Suppressor macrophage treated with lipopolysaccharide for 4 hours (primary cell): Measurements from ENCODE around the gene PARD6A.
A peak's percentile ranks its signal among the peaks of the same experiment; 100 is the strongest.

Experiments
- DNase-seq: peaks from one replicate; pipeline ENCODE4 v3.0.0-alpha.2; 2020

PARD6A gene

DNA sequence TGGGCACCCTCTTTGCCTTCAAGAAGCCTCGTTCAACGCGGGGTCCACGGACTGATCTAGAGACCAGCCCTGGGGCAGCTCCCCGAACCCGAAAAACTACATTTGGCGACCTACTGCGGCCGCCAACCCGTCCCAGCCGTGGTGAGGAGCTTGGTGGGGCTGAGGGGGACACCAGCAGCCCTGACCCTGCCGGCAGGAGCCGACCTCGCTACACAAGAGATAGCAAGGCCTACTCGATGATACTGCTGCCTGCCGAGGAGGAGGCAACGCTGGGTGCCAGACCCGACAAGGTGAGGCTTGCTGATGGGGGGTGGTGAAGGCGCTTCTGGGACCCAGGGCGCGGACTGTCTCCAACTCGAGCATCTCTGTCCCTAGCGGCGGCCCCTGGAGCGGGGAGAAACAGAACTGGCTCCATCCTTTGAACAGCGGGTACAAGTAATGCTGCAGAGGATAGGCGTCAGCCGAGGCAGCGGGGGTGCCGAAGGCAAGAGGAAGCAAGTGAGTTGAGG lies 6.3 kb upstream of the PARD6A start:
- DNase-seq: no peak

DNA sequence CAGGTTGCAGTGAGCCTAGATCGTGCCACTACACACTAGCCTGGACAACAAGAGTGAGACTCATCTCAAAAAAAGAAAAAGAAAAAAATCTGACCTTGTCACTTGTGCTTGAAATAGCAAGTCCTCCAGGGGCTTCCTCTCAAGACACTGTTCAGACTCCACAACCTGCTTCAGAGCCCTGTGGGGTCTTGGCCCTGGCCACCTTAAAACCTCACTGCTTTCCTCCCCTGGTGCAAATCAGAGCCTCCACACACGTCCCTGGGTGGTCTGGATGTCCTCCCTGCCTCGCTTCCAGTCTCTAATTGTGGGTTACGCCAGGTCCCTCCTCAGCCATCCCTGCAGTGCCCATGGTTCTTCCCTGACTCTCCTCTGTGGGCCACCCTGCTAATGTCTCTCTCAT lies 5.4 kb upstream of the PARD6A start:
- no peak for DNase-seq

DNA sequence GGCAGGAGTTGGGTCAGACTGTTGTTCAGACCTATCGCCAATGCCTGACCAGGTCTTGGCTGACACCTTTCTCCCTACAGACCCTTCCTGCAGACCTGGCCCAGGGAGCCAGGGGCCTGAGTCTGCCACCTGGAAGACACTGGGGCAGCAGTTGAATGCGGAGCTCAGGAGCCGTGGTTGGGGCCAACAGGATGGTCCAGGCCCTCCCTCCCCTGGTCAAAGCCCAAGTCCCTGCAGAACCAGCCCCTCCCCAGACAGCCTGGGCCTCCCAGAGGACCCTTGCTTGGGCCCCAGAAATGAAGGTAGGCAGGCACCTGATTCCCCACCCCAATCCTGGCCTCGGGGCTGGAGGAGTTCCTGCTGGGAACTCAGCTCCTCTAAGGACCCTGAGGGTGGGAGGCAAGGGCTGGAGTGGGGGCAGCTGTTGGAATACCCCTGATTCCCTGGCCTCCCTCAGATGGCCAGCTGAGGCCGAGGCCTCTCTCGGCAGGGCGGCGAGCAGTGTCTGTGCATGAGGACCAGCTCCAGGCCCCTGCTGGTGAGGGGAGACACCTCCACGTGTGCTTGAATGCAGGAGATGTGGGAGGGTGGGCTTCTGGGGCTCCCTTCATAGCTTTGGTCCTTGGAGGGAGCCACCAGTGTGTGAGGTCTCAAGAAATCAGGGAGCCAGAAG lies 4.3 kb upstream of the PARD6A start:
- no peak for DNase-seq

DNA sequence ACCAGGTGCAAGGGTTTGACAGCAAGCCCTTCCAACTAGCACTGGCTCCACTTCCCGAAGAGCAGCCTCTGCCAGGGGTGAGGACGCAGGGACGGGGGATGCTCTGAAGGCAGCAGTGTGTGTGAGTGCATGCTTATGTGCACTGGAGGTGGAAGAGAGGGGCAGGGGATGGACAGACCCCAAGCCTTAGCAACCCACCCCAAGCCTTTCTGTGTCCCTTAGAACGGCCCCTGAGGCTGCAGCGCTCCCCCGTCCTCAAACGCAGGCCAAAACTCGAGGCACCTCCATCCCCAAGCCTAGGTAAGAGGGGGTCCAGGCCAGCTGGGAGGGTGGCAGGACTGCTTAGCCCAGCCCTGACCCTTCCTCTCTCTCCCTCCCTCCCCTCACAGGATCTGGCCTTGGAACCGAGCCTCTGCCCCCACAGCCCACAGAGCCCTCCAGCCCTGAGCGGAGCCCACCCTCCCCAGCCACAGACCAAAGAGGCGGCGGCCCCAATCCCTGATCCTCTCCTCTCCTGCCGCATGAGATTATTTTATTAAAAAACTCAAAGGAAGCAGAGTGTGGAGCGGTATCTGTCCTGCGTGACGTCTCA lies 3.6 kb upstream of the PARD6A start:
- no peak for DNase-seq

DNA sequence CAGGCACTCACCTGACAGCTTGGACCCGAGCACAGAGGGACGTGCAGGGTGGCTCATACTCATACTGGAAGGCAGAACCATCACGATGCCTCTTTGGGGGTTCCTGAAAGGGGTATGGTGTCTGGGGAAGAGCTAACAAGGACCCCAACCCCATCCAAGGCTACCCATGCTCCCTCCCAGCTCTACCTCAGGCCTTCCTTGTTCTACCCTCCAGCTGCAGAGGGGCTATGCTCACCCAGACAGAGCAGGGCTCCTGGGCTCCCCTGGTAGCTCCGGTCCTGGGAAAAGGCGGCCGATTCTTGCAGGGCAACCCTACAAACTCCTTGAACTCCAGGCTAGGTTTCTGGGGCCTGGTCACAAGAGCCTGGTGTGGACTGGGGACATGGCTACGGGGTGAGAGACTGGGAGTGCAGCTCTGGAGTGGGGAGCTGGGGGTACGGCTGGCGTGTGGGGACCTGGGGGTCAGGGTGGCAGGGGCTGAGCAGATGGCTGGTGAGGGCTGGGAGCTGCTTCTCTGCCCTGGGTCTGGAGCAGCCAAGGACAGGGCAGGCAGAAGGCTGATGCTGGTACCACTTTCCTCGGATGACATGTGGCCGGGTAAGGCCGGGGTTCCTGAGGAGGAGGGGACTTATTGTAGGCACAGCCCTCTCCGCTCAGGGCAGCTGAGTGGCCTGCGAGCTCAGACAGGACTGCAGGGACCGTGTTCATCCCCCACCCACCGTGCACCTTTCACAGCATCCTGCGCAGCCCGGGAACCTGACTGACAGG lies 2.8 kb upstream of the PARD6A start:
- DNase-seq: no peak

DNA sequence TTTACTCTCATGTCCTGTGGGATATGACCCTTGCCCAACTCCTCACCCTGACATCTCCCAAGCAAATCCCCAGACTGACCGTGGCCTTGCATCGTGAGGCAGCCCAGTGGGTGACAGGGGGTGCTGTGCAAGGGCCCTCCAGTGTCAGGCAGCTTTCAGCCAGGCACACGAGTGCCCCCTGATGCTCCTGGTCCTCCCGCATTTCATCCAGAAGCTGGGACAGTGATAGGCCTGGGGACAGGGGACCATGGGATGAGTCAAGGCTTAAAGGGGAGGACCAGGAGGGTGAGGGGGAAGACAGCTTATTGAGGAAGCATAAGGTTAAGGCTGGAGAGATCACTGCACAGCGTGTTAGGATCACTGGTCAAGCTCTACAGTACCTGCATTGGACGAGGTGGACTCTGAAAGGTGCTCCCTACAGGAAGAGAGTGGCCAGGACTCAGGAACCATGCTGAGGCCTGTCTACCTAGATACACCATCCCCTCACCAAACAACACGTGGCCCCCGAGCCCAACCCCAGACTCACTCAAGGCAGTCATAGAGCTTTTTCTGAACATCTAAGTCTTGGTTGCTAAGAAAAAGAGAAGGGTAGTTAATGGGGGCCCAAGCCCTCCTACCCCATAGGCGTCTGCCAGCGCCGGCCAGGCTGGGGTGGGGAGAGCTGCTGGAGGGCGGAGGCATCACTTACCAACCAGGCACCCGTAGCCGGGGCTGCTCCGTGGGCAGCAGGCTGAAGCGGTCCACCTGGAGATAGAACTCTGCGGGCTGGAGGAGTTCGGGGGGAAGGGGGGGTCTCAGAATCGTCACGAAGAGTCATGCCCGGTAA lies 1.7 kb upstream of the PARD6A start:
- no peak for DNase-seq

DNA sequence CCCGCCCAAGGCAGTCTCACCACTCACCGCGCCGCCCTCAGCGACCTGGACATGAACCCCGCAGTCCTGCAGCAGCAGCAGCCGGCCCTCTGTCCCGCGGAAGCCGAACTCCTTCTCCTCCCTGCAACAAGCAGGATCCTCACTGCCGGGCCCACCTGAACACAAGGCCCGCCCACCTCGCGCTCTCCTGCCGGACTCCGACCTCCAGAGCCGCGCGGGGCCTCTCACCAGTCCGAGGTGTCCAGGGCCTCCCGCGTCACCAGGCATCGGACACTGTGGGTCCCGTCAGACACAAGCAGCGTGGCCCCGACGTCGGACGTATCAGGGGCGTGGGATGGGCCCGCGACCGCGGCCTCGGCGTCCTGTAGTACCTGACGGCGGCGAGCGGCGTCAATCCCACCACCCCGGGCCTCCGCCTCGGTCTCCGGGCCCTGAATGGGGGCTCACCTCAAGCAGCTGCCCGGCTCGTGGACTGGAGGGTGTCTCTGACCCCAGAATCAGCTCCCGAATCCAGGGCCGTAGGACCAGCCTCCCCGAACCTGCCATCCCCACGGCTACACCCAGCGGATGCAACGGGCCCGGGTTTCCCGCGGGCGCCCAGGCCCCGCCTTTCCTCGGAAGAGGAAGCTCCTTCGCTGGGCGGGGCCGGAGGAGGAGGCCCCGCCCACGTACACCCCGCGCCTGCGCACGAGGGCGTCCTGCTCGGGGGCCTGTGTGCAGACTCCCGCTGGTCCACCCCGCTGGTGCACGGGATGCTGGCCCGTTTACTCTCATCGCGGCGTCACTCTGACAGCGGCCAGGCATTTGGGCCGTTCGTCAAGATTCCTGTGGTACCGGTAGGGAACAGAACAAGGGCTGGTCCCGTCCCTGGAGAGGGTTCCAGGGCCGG lies 841 bp upstream of the PARD6A start, which contains the start of gene ACD:
Gene ACD, minus strand, starts transcription at position 586 of the 889 bp plus-strand sequence. Its CDS starts 40 bp downstream, at position 546.
- DNase-seq: peak; percentile 98

DNA sequence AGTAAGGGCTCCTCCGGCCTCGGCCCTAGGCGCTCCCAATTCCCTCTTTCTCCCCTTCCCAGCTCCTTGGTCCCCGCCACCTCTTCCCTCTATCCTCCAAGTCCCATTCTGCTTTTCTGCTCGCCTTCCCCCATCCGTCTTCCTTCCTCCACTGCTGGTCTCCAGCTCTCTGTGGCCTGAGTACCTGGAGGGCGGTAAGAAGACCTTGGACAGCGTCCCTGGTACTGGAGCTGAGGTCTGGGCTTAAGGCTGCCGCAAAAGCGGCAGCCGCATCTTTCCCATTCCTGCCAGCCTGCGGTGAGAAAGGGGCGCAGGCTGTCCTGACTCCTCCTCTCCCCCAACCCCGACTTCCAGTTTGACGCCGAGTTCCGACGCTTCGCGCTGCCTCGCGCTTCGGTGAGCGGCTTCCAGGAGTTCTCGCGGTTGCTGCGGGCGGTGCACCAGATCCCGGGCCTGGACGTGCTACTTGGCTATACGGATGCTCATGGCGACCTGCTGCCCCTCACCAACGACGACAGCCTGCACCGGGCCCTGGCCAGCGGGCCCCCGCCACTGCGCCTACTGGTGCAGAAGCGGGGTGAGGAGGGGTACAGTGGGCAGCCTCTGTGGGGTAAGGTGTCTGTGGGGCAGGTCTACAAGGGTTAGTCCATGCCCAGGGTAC lies 471 bp downstream of the PARD6A start:
- no peak for DNase-seq

DNA sequence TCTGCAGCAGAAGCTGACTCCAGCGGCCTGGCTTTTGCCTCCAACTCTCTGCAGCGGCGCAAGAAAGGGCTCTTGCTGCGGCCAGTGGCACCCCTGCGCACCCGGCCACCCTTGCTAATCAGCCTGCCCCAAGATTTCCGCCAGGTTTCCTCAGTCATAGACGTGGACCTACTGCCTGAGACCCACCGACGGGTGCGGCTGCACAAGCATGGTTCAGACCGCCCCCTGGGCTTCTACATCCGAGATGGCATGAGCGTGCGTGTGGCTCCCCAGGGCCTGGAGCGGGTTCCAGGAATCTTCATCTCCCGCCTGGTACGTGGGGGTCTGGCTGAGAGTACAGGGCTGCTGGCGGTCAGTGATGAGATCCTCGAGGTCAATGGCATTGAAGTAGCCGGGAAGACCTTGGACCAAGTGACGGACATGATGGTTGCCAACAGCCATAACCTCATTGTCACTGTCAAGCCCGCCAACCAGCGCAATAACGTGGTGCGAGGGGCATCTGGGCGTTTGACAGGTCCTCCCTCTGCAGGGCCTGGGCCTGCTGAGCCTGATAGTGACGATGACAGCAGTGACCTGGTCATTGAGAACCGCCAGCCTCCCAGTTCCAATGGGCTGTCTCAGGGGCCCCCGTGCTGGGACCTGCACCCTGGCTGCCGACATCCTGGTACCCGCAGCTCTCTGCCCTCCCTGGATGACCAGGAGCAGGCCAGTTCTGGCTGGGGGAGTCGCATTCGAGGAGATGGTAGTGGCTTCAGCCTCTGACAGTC lies 1.3 kb downstream of the PARD6A start:
- DNase-seq: no peak

DNA sequence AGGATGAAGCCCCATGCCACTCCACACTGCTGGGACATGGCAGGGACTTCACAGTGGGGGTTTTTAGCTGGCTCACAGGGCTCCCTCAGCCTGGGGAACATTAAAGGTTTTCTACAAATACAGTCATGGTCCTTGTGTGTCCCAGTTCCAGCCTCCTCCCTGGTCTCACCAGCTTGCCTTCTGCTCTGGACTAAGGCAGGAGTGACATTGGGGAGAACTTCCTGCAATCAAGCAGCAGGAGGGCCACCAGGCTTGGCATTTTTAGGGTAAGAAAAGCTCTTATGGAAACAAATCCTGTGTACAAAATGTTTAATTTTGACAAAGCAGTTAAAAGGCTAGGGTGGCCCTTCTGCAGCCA lies 1.9 kb downstream of the PARD6A start:
- no peak for DNase-seq

DNA sequence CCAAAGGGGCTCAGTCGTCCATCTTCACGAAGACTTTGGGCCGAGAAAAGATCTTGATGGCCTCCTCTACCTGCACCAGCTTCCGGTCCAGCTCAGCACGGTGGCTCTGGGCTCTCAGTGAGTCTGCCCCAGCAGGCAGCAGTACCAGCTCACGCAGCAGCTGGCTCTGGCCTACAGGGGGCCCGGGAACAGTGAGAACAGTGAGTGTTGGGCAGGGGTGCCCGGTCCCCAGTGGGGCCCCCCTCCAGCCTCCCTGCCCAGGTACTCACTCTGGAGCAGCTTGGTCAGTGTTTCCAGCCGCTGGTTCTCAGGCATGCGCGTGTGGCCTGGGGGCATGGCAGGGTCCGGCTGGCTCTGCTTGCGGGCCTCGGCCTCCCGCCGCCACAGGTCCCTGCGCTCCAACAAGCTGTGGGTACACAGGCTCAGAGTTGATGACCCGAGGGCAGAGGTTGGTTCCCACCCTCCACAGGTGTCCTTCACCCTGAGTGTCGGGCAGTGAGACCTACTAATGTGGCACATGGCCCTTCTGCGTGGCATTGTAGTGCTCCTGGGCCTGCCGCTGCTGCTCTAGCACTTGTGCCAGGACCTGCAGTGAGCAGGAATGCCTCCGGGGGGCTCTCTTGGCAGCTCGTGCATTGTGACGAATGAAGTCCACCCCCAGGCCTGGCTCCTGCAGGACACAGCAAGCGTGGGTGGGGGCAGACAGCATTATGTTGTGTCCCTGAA lies 2.6 kb downstream of the PARD6A start:
- peak; percentile 42 for DNase-seq

DNA sequence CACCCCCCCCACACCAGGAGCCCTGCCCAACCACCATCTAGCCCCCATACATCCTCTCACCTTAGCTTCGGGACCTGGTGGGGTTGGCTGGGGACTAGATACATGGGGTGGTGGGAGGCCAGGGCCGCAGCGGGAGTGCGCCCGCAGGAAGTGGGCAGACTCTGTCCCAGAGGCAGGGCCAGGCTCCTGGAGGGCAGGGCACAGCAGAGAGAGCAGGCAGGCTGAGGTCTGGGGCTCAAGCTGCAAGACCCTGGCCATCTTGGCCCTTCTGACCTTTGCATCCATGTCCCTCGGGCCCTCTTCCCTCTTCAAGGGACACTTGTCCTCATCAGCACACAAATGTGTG lies 3.1 kb downstream of the PARD6A start:
- no peak for DNase-seq

DNA sequence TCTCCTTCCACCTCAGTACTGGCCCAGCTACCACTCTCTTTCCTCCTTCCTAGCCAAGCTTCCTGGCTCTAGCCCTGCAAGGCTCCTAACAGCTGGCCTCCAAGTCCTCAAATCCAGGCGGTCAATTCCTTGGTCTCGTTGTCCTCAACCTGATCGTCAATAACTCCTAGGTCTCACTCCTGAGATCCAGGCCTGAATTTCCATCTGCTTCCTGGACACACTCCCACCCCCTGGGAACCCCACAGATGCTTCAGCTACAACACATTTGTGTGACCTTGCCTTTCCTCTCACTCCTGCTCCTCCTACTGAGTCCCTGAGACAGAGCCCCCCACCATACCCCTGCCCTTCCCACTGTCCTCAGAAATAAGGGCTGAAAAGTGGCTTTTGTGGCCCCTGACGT lies 3.5 kb downstream of the PARD6A start:
- no peak for DNase-seq

DNA sequence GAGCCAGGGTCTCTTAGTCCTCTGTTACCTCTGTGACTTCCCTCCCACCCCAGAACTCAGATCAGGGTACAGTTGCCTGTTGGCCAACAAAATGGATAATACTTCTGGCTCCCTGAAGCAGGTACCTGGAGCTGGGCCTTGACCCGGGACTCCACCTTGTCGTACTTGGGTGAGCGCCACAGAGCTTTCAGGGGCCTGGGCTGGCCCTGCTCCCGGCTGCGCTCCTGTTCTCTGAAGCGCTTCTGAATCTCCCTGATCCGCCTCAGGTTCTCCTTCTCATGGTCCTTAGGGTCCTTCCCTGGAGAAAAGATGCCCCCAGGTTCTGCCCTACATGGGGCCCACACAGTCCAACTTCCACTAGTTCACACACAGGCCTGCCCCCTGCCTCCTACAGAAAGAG lies 4.1 kb downstream of the PARD6A start:
- no peak for DNase-seq

DNA sequence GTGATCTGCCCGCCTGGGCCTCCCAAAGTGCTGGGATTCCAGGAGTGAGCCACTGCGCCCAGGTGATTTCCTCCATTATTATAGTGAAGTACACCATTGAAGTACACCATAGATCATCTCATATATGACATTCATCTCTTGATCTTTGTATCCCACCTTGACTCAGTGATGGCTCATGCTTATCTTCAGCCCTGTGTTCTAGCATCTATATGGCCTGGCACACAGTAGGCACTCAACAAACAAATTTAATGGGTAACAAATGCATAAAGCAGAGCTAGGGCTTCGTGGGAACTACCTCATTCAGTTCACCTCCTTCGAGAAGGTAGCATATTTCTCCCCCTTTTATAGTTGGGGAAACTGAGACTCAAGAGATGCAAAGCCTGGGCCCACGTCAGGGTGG lies 4.8 kb downstream of the PARD6A start:
- no peak for DNase-seq

DNA sequence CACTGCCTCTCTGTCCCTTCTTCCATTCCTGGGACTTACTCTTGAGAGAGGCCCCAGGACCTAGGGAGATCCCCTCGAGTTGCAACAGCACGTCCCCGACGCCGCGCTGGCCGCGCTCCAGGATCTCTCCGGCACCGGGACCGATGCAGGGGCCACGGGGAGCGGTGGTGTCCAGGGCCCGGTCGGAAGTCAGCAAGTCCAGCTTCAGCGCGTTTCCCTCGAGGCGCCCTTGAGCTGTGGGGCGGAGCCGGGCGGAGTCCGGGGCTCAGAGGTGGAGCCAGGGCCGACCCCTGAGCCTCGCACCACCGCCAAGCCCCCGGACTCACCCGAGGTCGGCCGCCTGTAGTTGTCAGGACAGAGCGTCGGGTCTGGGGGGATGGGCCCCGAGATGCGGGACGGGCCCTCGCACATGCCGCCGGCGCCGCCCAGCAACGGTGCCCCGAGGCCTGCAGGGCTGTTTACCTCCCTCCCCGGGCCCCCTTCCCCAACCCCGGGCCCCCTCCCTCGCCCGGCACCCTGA lies 5.3 kb downstream of the PARD6A start:
- peak; percentile 23 for DNase-seq

DNA sequence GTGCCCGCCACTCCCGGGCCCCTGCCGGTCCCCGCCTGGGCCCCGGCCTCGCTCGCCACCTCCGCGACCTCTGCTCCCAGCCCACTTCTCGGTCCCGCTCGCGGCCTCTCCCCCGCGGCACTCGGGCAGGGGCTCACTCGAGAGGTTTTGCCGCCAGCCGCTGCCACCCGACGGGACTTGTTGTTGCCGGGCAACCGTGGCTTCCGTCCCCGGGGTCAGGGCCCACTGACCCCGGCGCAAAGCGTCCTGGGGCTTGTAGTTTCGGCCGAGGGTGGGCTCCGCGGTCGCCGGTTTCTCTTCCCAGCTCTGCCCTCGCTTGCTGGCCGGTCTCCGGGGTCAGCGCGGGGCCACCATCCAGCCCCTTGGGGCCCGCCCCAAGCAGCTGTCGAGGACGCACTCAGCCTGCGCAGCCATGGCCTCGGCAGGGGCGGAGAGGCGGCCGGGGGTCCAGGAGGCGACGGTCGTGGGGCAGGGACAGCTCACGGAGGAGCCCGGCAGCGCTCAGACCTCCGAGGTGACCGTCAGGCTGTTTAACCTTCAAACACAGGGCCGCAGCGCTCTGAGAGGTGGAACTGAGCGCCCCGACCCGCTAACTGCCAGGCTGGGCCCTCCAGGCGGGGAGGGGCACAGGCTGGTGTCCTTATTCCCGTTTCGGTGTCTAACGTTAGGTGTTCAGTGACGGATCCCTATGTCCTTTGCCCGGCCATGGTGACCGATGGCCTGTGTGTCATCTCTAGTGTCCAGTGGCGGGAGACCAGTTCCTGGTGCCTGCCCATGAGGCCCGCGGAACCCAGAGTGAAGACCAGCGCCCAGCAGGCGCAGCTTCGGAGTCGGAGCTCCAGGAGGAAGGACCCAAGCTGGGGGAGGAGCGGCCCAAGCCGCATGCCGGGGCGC lies 6.0 kb downstream of the PARD6A start, which contains the start of the genes C16orf86 and ENKD1:
Gene C16orf86, plus strand, starts transcription at position 256 of the 894 bp plus-strand sequence. Its CDS starts 157 bp downstream, at position 413.
Gene ENKD1, minus strand, starts transcription at position 192 of the 894 bp plus-strand sequence. CDS start 308 bp downstream, outside the sequence.
- peak; percentile 88 for DNase-seq

DNA sequence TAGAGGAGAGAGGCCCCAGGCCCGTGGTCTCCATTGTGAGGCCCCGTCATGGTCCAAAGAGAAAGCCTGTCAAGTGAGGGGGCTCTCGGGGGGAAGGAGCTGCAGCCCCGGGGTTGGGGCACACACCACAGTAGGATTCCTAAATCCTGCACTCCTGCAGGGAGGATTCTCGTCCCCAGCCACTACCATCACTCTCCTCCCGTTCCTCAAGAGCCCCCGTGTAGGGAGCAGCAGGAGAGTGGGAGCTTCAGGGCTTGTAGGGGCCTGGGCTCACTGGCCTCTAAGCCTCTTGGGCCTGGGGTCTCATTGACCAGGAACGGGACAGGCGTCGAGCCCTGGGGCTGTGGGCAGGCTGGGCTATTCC lies 6.7 kb downstream of the PARD6A start:
- DNase-seq: no peak
